Endothelial cell of umbilical vein (primary cell): ENCODE measurements around the gene FUT7. TPM values are rescaled to one million over a fixed set of nuclear protein-coding genes. Genes with fewer than 3 reads are reported as not detected.
A peak's percentile ranks its signal among the peaks of the same experiment; 100 is the strongest.

Experiments
- BruUV-seq: library from RNA; stranded (reverse); fragments of 400-500 nt; replicated peaks from 2 replicates; lab custom pipeline; 2021; lab: Mats Ljungman, UMichigan
- CTCF ChIA-PET: fragments of 300-600, 350-600 bp; sonication (Branson Sonifier 250); formaldehyde crosslinking; loops from one replicate; lab custom pipeline; 2021; ENCODE audit warnings: antibody characterized with exemption, inconsistent platforms; lab: Charles Lee
- POLR2A ChIA-PET: fragments of 300-600, 350-600 bp; sonication (Branson Sonifier 250); formaldehyde crosslinking; loops from one replicate; lab custom pipeline; 2021; ENCODE audit warnings: antibody characterized with exemption, inconsistent platforms; lab: Charles Lee
- DNase-seq: peaks from one replicate; pipeline ENCODE4 v3.0.0-alpha.2; 2011; ENCODE audit warnings: low read depth, low spot score
- FAIRE-seq: peaks from 2 replicates; lab custom pipeline; 2011; peaks lifted over from hg19 to GRCh38; lab: Jason Lieb, UNC
- H2AFZ ChIP-seq: 2 replicates; pipeline ENCODE4 v1.6.0; 2012; ENCODE audit warnings: low read depth, low read length, control low read depth, inconsistent platforms
- H3K27ac ChIP-seq: 2 replicates; pipeline ENCODE4 v1.5.1; 2011; ENCODE audit warnings: low read depth, mild to moderate bottlenecking, control low read depth, low read length, moderate library complexity; ENCODE audit not compliant: insufficient read depth
- H3K27me3 ChIP-seq, 2 experiments: 2 replicates each; pipeline versions ENCODE4 v1.6.0 to v1.6.1; 2011; ENCODE audit warnings: low read length in 2 of 2, mixed read lengths in 1 of 2; ENCODE audit not compliant: control insufficient read depth in 2 of 2, insufficient read depth in 2 of 2
- H3K36me3 ChIP-seq, 2 experiments: 2 replicates in 1 of 2; 3 replicates in 1 of 2; pipeline ENCODE4 v1.5.1; 2011; ENCODE audit warnings: low read length in 2 of 2, mild to moderate bottlenecking in 1 of 2, moderate library complexity in 1 of 2; ENCODE audit not compliant: control insufficient read depth in 2 of 2, insufficient read depth in 2 of 2; ENCODE audit errors: extremely low read depth in 1 of 2
- H3K4me1 ChIP-seq: 3 replicates; pipeline ENCODE4 v1.5.1; 2011; ENCODE audit warnings: mild to moderate bottlenecking, low read length; ENCODE audit not compliant: control insufficient read depth, insufficient read depth; ENCODE audit errors: extremely low read depth
- H3K4me2 ChIP-seq: 2 replicates; pipeline ENCODE4 v1.6.1; 2011; ENCODE audit warnings: low read length, control low read depth, mixed read lengths; ENCODE audit not compliant: insufficient read depth
- H3K4me3 ChIP-seq, 3 experiments: fragments of 200-600 bp in 1 of 3; sonication (generic), shearing (Covaris generic) in 1 of 3; replicated peaks in 1 of 3; 2 replicates each; pipeline ENCODE4 v1.5.1; 2011 to 2016; ENCODE audit warnings: control low read depth in 3 of 3, low read length in 3 of 3, mild to moderate bottlenecking in 2 of 3, inconsistent platforms in 1 of 3, low read depth in 1 of 3, moderate library complexity in 1 of 3; ENCODE audit not compliant: insufficient read depth in 1 of 3
- H3K79me2 ChIP-seq: 2 replicates; pipeline ENCODE4 v1.6.0; 2012; ENCODE audit warnings: low read length, inconsistent platforms; ENCODE audit not compliant: control insufficient read depth, insufficient read depth
- H3K9ac ChIP-seq: replicated peaks from 2 replicates; pipeline ENCODE3; 2011; ENCODE audit warnings: low read length, control low read depth; ENCODE audit not compliant: insufficient read depth; ENCODE audit errors: extremely low read depth
- H3K9me1 ChIP-seq: replicated peaks from 3 replicates; pipeline ENCODE4 v1.6.0; 2011; ENCODE audit warnings: mild to moderate bottlenecking, low read length; ENCODE audit not compliant: control insufficient read depth, insufficient read depth; ENCODE audit errors: extremely low read depth
- H3K9me3 ChIP-seq: replicated peaks from 2 replicates; pipeline ENCODE4 v1.5.1; 2012; ENCODE audit warnings: low read length, inconsistent platforms; ENCODE audit not compliant: control insufficient read depth, insufficient read depth
- H4K20me1 ChIP-seq: replicated peaks from 2 replicates; pipeline ENCODE3; 2011; ENCODE audit warnings: mild to moderate bottlenecking, low read length; ENCODE audit not compliant: control insufficient read depth, insufficient read depth; ENCODE audit errors: extremely low read depth
- EZH2 ChIP-seq: IDR thresholded peaks from 2 replicates; pipeline ENCODE4 v1.6.1; 2012; ENCODE audit warnings: borderline replicate concordance, low read depth, mild to moderate bottlenecking, moderate library complexity, low read length, inconsistent platforms; ENCODE audit not compliant: severe bottlenecking
- FOS ChIP-seq: IDR thresholded peaks from 2 replicates; pipeline ENCODE4 v1.6.1; 2011; ENCODE audit warnings: mild to moderate bottlenecking, low read length, moderate library complexity, borderline replicate concordance; ENCODE audit not compliant: insufficient read depth
- GATA2 ChIP-seq: IDR thresholded peaks from 2 replicates; pipeline ENCODE4 v1.7.0; 2011; ENCODE audit warnings: low read depth, mild to moderate bottlenecking, moderate library complexity, mixed read lengths, low read length; ENCODE audit not compliant: insufficient read length, insufficient read depth
- JUN ChIP-seq: IDR thresholded peaks from 2 replicates; pipeline ENCODE4 v1.6.1; 2011; ENCODE audit warnings: borderline replicate concordance, low read depth; ENCODE audit not compliant: insufficient read length, insufficient read depth
- POLR2A ChIP-seq: IDR thresholded peaks from 2 replicates; pipeline ENCODE4 v1.6.1; 2012; ENCODE audit warnings: low read depth, mild to moderate bottlenecking, control low read depth, low read length
- POLR2AphosphoS5 ChIP-seq: IDR thresholded peaks from 2 replicates; pipeline ENCODE4 v1.6.1; 2012; ENCODE audit warnings: low read depth, mild to moderate bottlenecking, control low read depth, low read length, moderate library complexity; ENCODE audit not compliant: insufficient read depth
- dilution Hi-C: fragments of 300-500 bp; cut with MboI; formaldehyde crosslinking; loops from one replicate; pipeline ENCODE4 v1.15.0; 2019; ENCODE audit warnings: low sequenced_read_pairs; ENCODE audit not compliant: extremely low pct_ligation_motif_present
- intact Hi-C: fragments of 100-400 bp; cut with micrococcal nuclease; formaldehyde crosslinking; loops from one replicate; pipeline ENCODE4 v1.10.0; 2022
- polyA plus RNA-seq, 4 experiments: library from polyadenylated mRNA; depleted of rRNA in 3 of 4; stranded (reverse) in 3 of 4; unstranded in 1 of 4; fragments of >200 nt; gene quantifications; 2 replicates each; pipeline versions ENCODE4 v1.2.1 to v1.2.3, GENCODE V29; 2011 to 2012; ENCODE audit warnings: missing spikeins in 1 of 4
- total RNA-seq: library from RNA; stranded (reverse); gene quantifications from 2 replicates; pipeline ENCODE4 v1.2.3, GENCODE V29; 2021
- TF ChIP-seq, protein P1 (sequence below), 2 donors: IDR thresholded peaks; 1 replicate in 1 of 2; 2 replicates in 1 of 2; pipeline ENCODE4 v1.5.1; 2011; ENCODE audit warnings: low read length in 2 of 2, mild to moderate bottlenecking in 2 of 2, moderate library complexity in 2 of 2, control low read depth in 1 of 2, inconsistent platforms in 1 of 2, low read depth in 1 of 2; ENCODE audit not compliant: insufficient read depth in 1 of 2; ENCODE audit errors: extremely low read depth in 1 of 2

FUT7 gene
- total and polyA plus RNA-seq, 2 donors (not counting 3 experiments of a cell fraction or from before 2014, with no cell fraction given): not detected

DNA sequence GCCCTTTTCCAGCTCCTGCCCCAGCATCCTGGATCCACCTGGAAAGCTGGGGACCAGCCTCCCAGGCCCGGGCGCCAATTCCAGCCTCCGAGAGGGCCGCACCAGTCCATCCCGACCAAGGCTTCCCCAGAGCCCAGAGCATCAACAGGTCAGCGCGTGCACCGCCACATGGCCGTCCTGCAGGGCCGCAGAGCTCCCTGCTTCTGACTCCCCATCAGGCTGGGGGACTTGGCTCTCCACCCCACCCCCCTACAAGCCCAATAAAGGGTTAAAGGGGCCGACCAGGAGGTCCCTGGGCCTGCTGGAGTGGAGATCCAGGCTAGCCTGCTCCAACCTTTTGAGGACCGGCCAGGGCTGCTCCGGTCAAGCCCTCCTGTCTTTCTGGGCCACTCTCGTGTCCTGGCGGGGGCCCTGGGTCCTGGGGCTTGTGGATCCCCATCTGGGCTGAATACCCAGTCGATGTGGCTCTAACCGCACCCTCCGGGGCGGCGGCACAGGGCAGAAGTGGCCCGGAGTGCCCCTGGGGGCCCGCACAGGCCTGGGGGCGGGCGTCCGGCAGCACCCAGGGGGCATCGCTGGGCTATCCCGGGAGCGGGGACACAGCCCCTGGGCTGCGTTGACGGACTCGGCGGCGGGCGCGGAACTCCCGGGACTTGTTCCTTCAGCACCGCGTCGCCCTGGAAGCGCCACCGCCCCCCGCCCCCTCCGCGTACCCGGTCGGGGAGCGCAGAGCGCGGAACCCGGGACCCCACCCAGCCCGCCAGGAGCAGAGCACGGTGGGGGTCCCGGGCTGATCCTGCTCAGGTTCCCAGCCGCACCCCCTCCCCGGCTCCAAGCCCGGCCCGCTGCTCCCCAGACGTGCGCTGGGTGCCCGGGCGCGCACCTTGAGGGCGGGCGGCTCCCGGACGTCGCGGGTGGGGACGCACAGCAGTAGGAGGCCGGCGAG, 21.4 kb upstream of the FUT7 start:
- H3K4me1 ChIP-seq: no peaks in the 10 kb centered on the region
- no peak overlapping the region for H3K9ac ChIP-seq
- H3K4me3 ChIP-seq: no peak overlapping the region
- FAIRE-seq: no peak
- TF ChIP-seq FOS: no peak
- TF ChIP-seq GATA2: no peak
- no peak for TF ChIP-seq POLR2A
- TF ChIP-seq, protein P1, sequence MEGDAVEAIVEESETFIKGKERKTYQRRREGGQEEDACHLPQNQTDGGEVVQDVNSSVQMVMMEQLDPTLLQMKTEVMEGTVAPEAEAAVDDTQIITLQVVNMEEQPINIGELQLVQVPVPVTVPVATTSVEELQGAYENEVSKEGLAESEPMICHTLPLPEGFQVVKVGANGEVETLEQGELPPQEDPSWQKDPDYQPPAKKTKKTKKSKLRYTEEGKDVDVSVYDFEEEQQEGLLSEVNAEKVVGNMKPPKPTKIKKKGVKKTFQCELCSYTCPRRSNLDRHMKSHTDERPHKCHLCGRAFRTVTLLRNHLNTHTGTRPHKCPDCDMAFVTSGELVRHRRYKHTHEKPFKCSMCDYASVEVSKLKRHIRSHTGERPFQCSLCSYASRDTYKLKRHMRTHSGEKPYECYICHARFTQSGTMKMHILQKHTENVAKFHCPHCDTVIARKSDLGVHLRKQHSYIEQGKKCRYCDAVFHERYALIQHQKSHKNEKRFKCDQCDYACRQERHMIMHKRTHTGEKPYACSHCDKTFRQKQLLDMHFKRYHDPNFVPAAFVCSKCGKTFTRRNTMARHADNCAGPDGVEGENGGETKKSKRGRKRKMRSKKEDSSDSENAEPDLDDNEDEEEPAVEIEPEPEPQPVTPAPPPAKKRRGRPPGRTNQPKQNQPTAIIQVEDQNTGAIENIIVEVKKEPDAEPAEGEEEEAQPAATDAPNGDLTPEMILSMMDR (IDR thresholded peaks at IDR 0.05; ENCODE audit: extremely low read depth in 1 of 2, insufficient read depth in 1 of 2, low read depth in 1 of 2, low read length in 2 of 2): no peak
- TF ChIP-seq POLR2AphosphoS5: no peak
- peak; percentile 97 for TF ChIP-seq EZH2
- no peak for TF ChIP-seq JUN
- no peak for DNase-seq
- dilution Hi-C loops (no loop called here), intact Hi-C loops (no loop called here)
- POLR2A ChIA-PET: no interaction called here
- peaks cover 8 to 21% of the 10 kb centered on the region in 2 experiments for H3K27me3 ChIP-seq
- no peak overlapping the region for H3K27ac ChIP-seq
- no peaks in the 10 kb centered on the region for H3K9me3 ChIP-seq
- no TSS peak for BruUV-seq
- no peaks in the 10 kb centered on the region for H4K20me1 ChIP-seq
- no peak overlapping the region for H2AFZ ChIP-seq
- no peaks in the 10 kb centered on the region for H3K36me3 ChIP-seq
- H3K9me1 ChIP-seq: no peaks in the 10 kb centered on the region
- CTCF ChIA-PET: interaction anchor here (0.9 to 2.0 kb wide), 5 partner anchors 11 to 24 kb away, joined by 3 to 12 read pairs (median 7); no protein-coding TSS in a partner anchor
- no peak overlapping the region for H3K4me2 ChIP-seq
- H3K79me2 ChIP-seq: no peaks in the 10 kb centered on the region
